ENCODE measurements around the gene OR5K1.

GRCh38 chr3:98514948-98515347 is 51.9 kb downstream of the OR5K1 start:
- no peak for TF ChIP-seq CTCF (IDR thresholded peaks at IDR 0.05)
- no peak for TF ChIP-seq POLR2A (IDR thresholded peaks at IDR 0.05; ENCODE audit: low read depth)
